GM21576 (cell line): ENCODE data around the gene C10orf120.

Source experiments
- ATAC-seq: cut with Tn5 transposase; IDR thresholded peaks from one replicate; pipeline ENCODE4 v1.9.1; 2021; ENCODE audit warnings: mild to moderate bottlenecking, moderate library complexity; ENCODE audit not compliant: unreplicated experiment

Gene C10orf120

DNA sequence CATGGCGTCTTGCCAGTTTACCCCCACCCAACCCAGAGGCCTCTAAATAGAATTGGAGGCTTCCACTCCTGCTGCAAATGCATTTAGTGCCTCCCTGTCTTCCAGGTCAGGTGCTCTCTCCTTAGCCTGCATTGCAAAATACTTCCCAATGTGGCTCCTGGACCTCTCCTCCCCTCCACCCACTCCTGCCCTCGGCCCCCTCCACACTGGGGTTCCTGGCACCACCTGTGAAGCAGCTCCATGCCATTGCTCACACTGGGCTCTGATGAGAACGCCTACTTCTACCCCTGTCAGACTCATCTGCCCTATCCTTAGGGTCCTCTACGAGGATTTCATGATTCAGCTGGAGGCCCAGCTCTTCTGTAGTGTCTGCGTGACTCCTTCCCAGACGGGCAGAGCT is 37.4 kb downstream of the C10orf120 start:
- ATAC-seq, result no peak

- no peak for ATAC-seq
These were observed 39.0 kb downstream of the C10orf120 start for GRCh38 chr10:122660696-122661095.

GRCh38 chr10:122659651-122660050 is 40.0 kb downstream of the C10orf120 start:
- no peak for ATAC-seq

DNA sequence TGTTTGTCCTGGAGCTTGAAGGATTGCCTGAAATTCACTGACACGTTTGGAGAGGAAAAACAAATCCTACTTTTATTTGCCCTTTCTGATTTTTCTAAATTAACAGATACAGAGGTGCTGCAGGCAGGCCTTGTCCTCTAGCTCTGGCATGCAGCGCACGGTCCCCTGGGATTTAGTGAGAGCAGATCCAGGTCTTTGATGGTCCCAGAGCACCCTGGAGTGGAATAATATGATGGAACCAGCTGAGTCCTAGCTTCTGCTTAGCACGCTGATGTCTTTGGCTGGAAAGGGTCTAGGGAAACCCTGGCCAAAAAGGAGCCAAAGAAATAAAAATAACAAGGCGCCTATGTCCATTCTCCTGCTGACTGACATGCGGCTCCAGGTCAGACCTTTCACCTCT is 40.5 kb downstream of the C10orf120 start:
- ATAC-seq, result no peak

- no peak for ATAC-seq
These were observed 41.1 kb downstream of the C10orf120 start for GRCh38 chr10:122658356-122659049.

- no peak for ATAC-seq
These were observed 41.9 kb downstream of the C10orf120 start for GRCh38 chr10:122657729-122658128.

GRCh38 chr10:122657255-122657654 is 42.4 kb downstream of the C10orf120 start:
- no peak for ATAC-seq

GRCh38 chr10:122656741-122657140 is 42.9 kb downstream of the C10orf120 start:
- ATAC-seq, result no peak

DNA sequence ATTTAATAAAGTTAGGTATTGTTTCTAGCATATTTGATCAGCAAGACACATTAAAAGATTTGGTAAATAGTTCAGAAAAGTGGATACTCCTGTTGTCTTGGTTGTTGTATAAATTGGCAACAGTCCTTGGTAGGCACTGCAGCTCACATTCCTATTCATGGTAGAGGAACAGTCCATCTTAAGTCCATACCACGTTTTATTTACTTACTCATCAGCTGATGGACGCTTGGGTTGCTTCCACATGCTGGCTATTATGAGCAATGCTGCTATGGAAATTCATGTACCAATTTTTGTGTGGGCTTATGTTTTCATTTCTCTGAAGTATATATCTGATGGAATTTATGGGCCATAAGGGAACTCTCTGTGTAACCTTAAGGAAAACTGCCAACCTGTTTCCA is 43.3 kb downstream of the C10orf120 start:
- no peak for ATAC-seq

DNA sequence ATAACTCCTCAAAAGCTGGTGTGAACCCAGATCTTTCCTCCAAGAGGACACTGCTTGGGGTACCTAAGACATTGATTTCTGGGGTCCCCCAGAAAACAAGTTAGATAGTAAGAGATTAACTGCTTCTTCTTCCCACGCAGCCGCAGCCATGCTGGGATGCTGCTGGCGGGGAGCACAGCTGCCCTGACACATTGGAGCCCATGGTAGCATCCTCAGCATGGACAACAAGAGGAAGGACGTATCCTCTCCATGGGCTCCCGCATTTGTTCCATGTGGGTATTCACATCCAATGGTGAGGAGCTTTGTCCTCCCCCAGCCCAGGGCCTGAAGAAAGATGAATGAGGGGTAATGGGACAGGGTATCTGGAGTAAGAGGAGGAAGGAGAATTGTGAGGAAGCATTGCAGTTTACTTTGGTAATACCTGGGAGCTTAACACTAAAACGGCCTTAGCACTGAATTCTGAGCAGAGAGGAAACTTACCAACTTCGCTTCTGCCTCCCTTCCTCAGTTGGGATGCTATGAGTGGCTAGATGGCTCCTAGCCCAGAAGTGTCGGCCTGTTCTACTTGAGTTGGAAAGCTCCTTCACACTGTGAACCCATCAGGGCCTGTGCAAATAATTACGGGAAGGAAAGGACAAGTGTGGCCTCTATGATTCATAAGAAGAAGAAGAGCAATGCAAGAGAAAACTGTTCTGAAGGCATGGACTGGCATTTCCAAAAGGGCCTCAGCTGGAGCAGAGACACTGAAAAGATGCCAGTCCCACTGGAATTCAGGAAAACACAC is 43.9 kb downstream of the C10orf120 start:
- no peak for ATAC-seq

- no peak for ATAC-seq
These were observed 49.3 kb downstream of the C10orf120 start for GRCh38 chr10:122650331-122650730.

GRCh38 chr10:122649903-122650302 is 49.7 kb downstream of the C10orf120 start:
- ATAC-seq, result no peak

DNA sequence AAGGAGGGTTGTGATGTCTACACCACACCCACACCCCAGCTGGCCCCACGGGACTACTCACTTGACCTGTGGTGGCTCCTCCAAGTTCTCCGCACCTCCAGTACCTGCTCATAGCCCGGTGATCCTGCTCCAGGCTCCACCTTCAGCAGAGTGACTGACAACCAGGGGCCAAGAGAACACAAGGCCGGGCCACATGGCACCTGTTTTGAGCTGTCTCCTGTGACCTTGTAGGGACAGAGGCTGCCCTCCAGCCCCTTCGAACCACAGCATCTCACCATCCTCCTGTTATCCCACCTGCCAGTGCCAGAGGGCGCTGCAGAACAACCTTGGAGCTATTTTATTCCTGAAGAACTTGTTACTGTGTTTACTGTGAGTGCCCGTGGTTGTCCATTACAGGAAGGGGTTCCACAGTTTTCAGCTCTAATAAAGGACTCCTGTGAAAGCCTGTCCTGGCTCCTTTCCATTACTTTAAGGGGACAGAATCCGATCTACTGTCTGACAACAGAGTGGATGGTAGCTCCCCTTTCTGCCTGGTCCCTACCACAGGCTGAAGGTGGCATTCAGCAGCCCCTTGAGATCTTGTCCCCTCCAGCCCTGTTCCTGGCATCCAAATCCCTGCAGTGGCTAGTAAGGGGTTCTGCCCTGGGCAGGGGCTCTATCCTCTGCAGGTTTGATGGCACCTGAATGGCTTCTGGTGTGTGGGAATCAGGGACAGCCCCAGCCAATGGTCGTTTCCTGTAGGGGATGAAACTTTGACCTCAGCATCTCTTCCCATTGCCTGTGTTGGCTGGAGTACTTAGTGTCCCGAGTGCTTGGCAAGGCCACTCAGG is 50.8 kb downstream of the C10orf120 start:
- peak; percentile 62 for ATAC-seq
